HG03457 (cell line): ENCODE measurements around the gene LPAR3.

Experiments used
- ATAC-seq: cut with Tn5 transposase; IDR thresholded peaks from one replicate; pipeline ENCODE4 v1.9.1; 2021; ENCODE audit warnings: moderate number of reproducible peaks; ENCODE audit not compliant: unreplicated experiment

LPAR3 gene

DNA sequence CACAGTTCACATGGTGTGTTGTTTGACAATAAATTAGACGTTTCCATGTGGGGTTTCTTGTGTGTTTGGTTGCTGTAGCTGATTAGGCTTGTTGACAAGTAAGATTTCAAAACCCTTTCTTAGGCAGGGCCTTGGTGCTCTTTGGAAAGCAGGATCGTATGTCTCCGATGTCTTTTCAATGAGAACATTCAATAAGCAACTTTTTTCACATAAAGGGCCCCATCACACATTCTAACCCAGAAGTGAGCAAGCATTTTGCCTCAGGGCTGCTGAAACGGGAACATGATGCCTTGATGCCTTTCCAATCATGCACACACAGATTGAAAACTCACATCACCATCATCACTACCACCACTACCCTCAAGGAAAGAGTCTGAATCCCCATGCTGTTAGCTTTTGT is 33.1 kb downstream of the LPAR3 start:
- no peak for ATAC-seq

DNA sequence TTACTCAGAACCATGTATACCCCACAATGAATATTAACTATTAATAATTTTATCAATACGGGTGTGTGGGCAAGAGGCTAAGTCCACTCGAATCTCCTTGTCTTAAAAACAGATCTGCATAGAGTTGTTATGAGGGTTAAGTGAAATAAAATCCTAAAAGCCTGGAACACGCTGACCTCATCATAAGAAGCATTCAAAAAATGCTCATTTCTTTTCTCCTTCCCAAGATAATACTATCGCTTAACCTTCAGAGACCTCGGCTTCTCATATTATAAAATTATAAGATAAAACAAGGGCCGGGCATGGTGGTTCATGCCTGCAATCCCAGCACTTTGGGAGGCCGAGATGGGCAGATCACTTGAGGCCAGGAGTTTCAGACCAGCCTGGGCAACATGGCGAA is 35.1 kb downstream of the LPAR3 start:
- no peak for ATAC-seq

DNA sequence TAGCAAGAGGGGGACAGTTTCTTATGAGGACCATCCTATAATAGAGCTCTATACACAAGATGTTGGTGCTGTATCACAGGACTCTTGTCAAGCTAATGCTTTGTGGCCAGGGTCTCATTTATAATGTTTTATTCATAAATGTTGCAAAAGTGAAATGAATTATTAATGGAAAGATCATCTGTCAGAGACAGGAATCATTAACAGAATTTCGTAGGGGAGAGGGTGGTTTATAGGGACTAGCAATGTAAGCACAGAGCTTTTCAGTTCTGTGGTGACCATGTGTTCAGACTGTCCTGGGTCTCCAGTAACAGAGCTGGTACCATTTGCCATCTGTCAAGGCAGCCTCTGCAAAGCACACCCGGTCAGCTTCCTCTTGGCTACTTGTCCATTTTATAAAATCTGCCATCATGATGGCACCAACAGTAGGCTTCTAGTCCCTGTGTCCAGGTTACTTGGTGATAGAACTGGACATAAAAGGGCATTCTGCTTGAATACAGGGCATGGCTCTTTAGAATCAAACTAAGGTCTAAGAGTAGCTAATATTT is 36.2 kb downstream of the LPAR3 start:
- ATAC-seq, result no peak

DNA sequence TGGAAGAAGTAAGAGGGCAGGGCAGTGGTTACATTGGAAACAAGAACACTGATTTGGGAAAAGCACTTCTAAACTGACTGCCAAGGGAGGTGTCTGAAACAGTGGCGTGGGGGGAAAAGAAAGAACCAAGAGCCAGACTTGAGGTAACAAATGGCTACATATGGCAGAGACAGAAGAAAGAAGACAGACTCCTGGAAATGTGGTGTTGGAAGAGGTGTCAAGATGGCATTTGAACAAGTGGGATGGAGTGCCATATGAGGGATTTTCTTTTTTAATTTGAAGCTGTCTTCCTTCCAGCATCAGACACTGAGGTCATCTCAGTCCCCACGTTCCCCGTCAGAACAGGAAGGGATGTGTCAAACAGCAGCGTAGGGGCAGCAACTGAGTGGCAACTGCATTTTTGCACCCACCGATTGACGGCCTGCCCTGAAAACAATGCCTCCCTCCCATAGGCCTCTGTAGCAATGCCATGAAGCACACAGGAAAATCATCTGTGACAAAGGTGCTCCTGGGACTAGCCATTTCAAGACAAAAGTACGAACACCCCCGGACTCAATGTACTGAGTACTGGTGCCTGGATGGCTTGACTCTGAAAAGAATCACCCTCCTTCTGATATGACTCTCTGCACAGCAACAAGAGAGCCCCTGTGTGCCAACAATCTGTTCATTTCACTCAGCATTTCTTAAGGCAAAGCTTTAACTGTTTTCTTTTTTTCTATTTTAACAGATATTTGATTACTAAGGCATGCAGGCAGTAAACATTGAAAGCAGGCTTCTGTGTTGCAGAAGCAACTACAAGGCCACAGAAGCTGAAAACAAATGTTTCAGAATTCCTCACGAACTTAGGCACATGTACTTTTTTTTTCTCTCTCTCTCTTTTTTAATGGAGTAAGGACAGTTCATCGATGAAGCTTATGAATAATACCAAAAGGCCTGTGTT is 37.0 kb downstream of the LPAR3 start:
- ATAC-seq, result no peak

DNA sequence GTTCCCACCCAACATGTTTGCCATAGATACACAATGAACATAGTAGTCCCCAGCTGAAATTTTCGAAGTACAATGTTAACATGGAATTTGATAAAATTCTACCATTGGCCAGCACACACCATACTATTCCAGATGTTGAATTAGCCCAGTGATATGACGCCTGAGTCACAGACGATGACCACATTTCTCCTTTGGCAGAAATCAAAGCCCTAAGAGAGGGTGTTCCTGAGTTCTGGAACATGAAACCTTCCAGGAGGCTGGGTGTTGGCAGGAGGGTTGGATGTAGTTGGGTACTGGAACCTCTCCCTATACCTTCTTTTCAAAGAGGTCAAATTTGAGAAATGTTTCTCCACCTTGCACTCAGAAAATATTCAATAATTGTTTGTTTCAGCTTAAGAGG is 37.8 kb downstream of the LPAR3 start:
- ATAC-seq, result no peak

DNA sequence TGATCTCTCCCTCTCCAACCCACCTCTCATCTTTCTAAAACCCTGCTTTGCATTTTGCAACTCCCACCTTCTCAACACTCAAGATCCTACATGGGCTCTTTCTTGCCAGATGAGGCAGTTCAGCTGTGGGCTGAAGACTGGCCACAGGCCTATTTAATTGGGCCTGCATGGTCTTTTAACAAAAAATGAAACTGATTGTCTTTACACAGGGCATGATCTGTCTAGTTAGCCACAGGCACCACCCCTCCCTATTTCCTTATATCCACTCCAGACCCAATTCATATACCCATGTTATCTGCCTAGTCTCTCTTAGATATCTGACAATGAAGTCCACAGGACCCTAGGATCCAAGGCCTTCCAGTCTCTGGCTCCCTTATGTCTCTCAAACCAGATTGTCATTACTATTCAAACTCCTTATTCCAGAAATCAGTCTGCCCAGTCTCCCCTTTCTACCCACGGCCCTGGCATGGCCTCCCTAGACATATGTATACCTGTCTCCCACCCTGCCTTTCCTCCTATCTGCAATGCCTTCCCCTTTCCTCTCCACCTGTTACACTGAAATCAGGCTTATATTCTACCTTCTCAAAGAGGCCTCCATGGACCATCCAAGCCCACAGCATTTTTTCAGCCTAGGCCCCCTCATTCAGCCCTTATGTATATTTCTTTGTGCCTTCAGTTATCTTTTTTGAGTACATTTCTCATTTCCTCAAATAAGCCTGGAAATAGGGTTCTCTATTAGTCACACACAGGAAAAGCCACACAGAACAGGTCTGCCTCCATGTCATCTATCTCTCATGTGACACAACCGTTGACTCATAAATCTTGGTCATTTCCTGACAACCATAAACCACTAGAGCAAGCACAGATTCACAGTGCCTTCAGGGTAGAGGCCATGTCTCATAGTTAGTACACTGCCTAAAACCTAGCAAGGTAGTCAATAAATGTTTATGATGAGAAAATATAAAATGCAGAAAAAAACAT is 39.0 kb downstream of the LPAR3 start:
- ATAC-seq, result peak; percentile 96

DNA sequence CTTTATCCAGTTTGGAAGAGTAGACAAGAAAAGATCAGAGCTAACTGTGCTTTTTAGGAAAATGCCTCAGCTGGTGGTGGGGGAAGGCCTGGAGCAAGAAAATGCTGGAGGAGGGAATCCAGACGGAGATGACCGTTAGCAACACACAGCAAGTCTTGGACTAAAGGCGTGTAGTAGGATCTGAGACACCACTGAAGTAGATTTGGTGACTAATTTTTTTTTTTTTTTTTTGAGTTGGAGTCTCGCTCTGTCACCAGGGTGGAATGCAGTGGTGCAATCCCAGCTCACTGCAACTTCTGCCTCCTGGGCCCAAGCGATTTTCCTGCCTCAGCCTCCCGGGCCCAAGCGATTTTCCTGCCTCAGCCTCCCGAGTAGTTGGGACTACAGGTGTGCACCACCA is 41.2 kb downstream of the LPAR3 start:
- ATAC-seq, result no peak

DNA sequence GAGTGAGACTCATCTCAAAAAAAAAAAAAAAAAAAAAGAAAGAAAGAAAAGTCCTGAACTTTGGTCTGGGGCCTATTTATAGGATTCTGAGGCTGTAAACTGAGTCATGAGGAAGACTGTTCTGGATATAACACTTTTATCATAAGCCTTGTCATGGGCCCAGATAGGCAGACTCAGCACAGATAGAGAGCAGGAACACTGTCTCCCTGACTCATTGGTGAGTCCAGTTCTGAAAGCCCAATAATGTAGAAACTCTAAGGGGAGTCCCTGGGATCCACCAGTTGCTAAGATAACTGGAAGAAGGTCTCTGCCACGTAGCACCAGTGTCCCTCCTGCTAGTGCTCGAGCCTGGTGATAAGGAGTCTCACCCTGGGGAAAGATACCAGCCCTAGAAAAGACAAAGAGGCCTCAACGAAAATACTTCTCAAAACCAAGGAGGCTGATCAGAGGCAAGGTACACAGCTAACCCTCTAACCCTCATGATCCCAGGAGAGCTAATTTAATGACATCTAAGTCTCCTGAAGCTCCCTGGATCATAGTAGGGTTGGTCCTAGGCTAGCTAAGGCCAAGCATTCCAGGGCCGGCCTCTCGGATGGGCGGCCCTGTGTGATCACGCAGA is 43.5 kb downstream of the LPAR3 start:
- ATAC-seq, result no peak

DNA sequence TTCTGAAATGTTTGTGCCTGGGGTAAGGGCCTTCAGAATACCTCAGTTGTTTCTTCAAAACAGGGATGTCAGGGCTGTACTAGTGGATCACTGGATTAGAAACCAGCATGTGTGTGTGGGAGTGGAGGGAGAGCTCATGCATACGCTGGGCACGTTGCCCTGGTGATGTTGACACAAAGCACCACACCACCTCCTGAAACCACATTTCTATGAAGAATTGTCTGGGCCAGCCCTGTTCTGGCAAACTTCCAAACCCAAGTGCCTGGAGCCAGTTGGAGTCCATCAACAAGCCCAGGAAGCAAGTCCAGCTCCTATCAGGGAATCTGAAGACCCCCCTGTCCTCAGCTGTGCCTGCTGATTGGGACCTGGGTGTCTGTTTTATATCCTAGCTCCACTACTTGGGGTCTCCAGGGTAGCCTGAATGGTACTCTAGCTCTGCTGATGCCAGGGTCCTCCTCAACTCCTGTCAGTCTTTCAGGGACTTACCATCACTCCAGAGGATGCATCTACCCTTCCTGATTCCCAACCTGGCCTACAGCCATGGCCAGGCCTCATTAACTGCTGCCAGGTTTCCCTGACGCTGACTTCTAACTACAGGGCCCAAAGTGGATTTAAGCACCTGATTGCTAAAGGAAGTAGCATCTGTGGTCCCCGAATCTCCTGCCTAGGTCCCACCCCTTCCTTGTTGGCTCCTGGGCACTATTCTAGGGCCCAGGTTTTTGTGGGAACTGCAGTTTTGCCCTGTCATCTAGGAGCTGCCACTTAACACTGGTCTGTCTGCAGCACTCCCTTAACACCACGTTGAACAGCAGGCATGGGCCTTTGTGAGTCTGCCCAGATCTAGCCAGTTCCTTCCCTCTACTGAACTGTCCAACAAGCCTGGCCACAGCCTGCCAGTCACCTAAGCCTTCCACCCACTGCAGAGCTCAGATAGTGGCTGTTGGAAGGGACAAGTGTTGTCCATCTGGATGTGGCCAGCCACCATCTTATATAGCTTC is 45.5 kb downstream of the LPAR3 start:
- no peak for ATAC-seq

DNA sequence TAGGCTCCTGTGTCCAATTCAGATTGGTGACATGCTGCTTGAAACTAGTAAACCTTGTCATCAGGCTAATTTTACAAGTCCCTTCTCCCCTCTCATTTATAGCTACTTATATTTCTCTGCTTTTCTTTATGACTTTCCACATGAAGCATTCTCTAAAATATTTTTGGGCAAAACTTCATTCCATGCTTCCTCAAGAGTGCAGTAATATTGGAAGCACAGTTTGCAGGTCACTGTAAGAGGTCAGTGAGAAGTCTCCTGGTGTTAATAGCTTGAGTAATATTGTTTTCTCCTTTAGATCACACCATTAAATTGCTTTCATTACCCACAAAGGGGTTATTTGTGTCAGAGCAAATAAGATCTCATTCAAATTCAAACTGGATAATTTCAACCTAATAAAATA is 46.6 kb downstream of the LPAR3 start:
- no peak for ATAC-seq

DNA sequence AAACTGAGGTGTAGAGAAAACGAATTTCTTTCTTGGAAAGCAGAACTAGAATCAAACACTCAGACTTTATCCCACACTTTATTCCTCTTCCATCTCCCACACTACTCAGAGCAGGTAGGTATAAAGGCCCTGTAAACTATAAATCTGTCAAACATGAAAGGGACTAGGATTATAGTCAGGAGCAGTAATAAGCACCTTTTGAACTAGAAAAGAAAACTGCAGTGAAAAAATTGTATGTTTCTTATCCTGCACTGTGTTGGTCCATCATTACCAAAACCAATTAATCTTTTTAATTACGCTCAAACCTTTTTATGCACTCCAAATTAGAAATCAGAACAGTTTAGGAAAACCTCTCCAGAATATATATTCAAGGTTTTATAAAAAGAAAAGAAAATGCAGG is 47.6 kb downstream of the LPAR3 start:
- ATAC-seq, result no peak

DNA sequence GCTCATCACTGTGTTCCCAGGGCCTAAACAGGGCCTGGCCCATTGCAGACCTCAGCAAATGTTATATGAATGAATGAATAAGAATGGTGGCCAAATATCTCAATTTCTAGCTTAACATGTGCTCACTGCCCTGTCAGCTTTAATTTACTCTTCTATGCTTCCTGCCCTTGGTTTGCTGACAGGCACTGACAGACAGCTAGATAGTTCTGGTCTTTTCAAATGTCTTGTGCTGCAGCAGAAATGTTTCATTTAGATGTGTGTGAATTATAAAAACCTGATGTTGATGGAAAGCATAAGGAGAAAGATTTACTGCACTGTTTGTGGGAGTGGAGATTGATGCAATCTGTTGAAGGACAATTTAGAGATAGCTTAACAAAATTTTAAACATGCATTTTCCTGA is 48.9 kb downstream of the LPAR3 start:
- ATAC-seq, result no peak

DNA sequence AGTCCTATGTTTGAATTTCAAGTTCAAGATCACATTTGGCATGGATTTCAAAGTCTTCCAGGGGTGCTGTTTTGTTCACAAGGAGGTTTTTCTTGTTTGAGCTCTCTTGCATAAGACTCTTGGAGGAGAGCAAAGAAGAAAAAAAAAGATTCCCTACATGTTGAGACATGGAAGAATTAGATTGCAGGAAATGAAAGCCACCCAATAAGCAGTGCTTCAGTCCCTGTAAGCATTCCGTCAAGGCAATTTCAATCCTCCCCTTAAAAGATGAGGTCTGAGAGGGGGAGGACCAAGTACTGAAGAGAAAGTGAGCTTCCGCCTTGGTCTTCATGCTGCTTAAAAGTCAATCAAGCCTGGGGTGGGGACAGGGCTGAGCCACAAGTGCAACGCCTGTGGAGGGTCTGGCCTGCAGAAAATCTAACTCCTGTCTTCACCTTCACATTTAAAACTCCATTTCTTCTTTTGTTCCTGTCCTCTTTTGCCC is 50.2 kb downstream of the LPAR3 start:
- ATAC-seq, result no peak

DNA sequence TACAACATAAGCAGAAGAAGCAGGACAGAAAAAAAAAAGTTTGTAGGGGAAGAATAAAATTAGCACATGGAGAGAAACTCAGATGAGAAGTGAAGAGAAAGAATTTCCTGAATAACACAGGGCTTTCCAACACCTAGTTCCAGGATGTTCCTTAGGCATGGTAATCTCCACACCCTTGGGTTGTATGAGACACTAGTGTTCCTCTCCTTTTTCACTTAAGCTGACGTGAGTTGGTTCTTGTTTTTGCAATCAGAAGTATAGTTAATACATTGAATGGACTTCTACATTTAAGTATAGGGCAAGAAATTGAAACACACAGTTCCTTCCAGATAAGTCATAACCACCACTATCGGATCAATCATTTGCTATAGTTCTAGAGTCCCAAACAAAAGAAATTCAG is 51.0 kb downstream of the LPAR3 start:
- no peak for ATAC-seq

DNA sequence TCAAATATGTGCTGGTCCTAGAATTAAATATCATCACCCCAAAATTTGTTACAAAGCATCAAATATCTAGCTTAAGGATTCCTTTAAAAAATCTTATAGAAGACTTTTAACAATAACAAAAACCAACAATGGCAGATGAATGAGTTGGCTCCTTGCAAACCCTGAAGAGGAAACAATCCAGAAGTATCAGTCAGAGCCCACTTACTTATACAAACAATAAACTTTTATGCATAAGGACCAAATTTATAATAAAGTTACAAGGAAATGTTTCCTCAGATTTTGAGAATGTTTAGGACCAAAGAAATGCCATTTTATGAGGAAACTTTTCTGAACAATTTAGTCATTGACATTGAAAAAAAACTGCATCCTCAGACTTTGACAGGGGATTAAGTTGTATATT is 52.7 kb downstream of the LPAR3 start:
- no peak for ATAC-seq

DNA sequence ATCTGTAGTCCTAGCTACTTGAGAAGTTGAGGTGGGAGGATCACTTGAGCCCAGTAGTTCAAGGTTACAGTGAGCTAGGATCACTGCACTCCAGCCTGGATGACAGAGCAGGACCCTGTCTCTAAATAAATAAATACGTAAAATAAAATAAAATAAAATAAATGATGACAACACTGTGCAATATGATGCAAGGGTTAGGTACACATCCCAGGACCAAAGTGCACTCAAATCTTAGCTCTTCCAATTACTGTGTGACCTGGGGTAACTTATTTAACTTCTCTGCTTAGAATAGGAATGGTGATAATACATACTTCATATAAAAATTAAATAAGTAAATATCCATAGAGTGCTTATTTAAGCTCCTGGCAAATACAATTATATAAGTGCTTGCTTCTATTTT is 53.5 kb downstream of the LPAR3 start:
- no peak for ATAC-seq

DNA sequence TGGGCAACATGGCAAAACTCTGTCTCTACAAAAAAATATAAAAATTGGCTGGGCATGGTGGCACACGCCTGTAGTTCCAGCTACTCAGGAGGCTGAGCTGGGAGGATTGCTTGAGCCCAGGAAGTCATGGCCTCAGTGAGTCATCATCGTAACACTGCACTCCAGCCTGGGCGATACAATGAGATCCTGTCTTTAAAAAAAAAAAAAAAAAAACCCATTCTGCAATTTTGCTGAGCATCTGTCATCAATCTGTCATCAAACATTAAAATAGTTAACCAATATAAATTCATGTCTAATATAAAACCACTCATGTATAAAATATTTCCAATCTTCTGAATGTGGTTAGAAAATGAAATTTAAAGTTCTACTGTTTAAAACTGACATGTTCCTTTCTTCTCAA is 56.9 kb downstream of the LPAR3 start:
- ATAC-seq, result no peak

DNA sequence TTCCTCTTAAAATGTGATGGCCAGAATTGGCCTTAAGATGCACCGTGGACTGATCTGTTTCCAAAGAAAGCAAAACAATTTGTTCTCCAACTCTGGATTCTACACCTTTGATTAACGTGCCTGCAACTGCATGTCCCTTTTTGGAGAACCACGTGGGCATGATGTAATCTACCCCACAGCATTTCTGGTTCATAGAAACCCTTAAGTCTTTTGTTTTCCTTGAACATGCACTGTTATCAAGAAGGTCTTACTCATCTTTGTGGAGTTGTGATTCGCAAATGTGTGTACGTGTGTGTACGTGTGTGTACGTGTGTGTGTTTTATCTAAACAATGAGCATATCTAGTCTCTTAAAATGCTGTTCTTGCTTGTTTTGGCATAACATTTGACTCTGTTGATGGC is 57.8 kb downstream of the LPAR3 start:
- ATAC-seq, result no peak

DNA sequence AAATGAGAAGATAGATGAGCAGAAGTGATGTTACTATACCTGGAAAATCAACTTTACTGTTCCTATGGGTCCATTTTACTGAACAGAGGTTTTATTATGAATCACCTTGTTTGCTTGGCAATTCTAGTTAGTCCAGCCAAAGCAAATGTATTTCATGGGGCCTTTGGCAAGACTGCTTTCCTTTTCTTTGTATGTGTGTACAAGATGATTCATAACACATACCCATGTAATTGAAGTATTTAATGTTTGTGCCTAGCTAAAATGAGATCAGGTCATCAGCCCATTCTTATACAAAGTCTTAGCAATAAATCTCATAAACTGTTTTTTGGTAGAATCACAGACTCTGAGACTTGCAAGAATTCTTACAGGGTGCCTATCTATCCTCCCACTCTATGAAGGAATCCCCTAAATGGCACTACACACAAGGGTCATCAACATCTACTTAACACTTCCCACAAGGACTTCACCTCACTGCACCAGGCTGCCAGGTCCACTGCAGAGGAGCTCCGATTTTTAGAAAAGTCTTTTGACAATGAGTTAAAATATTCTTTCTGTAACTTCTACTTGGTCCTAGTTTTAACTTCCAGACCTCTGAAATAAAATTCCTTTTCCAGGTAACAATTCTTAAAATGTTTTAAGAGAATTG is 58.5 kb downstream of the LPAR3 start:
- no peak for ATAC-seq
